GM12878 (cell line): ENCODE results near the gene RPGR. TPM values are rescaled to one million over a fixed set of nuclear protein-coding genes. Genes with fewer than 3 reads are reported as not detected.
A peak's percentile ranks its signal among the peaks of the same experiment; 100 is the strongest.

Experiments used
- BACH1 ChIP-seq: fragments of 450-650 bp; IDR thresholded peaks from 2 replicates; pipeline ENCODE4 v1.6.1; 2017; ENCODE audit warnings: mild to moderate bottlenecking, borderline replicate concordance
- CEBPZ ChIP-seq: fragments of 150-350 bp; IDR thresholded peaks from 2 replicates; pipeline ENCODE4 v1.6.1; 2016; ENCODE audit warnings: low read depth, low read length
- CTCF ChIP-seq, 3 experiments: IDR thresholded peaks in 2 of 3; conservative IDR thresholded peaks in 1 of 3; 2 replicates each; pipeline ENCODE4 v1.5.1; 2011; ENCODE audit warnings: low read depth in 3 of 3, low read length in 3 of 3, mild to moderate bottlenecking in 3 of 3, control low read depth in 2 of 3, moderate library complexity in 2 of 3, inconsistent platforms in 1 of 3, mixed read lengths in 1 of 3; ENCODE audit not compliant: control insufficient read depth in 2 of 3, insufficient read depth in 1 of 3; ENCODE audit errors: extremely low read depth in 1 of 3
- MLLT1 ChIP-seq: fragments of 450-650 bp; IDR thresholded peaks from 2 replicates; pipeline ENCODE4 v1.6.1; 2016; ENCODE audit warnings: mild to moderate bottlenecking
- NR2F1 ChIP-seq: fragments of 450-650 bp; conservative IDR thresholded peaks from 2 replicates; pipeline ENCODE4 v1.6.1; 2017; ENCODE audit warnings: mild to moderate bottlenecking
- RB1 ChIP-seq: fragments of 450-650 bp; formaldehyde crosslinking; IDR thresholded peaks from 2 replicates; pipeline ENCODE4 v1.6.1; 2017; ENCODE audit warnings: mild to moderate bottlenecking, borderline replicate concordance
- RFX5 ChIP-seq: IDR thresholded peaks from 2 replicates; pipeline ENCODE4 v1.6.1; 2011; ENCODE audit warnings: low read depth, low read length, improper control_type of control experiment
- TARDBP ChIP-seq: IDR thresholded peaks from 2 replicates; pipeline ENCODE4 v1.6.1; 2016; ENCODE audit warnings: borderline replicate concordance
- ZBTB40 ChIP-seq: fragments of 450-650 bp; IDR thresholded peaks from 2 replicates; pipeline ENCODE4 v1.6.1; 2016; ENCODE audit warnings: mild to moderate bottlenecking, moderate library complexity, borderline replicate concordance
- polyA plus RNA-seq, 11 experiments: library from polyadenylated mRNA; depleted of rRNA in 4 of 11; unstranded in 6 of 11; stranded (reverse) in 5 of 11; fragments of >200 nt; fragmentation: Nextera tagmentation in 4 of 11; fragmentation: Illumina TruSeq in 1 of 11; extraction: Ambion mirVana in 4 of 11; extraction: Trizol in 1 of 11; gene quantifications; 1 replicate in 1 of 11; 2 replicates in 10 of 11; pipeline versions ENCODE4 v1.2.1 to v1.2.3, GENCODE V29; 2011 to 2016; ENCODE audit warnings: inconsistent platforms in 2 of 11, missing spikeins in 2 of 11, low read depth in 1 of 11
- total RNA-seq, 4 experiments: library from RNA; depleted of rRNA in 3 of 4; stranded (reverse); fragments of >200 nt in 3 of 4; fragmentation: Illumina TruSeq in 1 of 4; extraction: Trizol in 1 of 4; gene quantifications; 2 replicates each; pipeline versions ENCODE4 v1.2.1 to v1.2.3, GENCODE V29; 2013 to 2021
- TF ChIP-seq, protein P1 (sequence below): IDR thresholded peaks from 2 replicates; pipeline ENCODE4 v1.6.1; 2011; ENCODE audit warnings: mild to moderate bottlenecking, low read depth, low read length, moderate library complexity; ENCODE audit not compliant: insufficient replicate concordance
- TF ChIP-seq, protein P2 (sequence below): fragments of 450-650 bp; formaldehyde crosslinking; IDR thresholded peaks from 2 replicates; pipeline ENCODE4 v1.4.0; 2020; ENCODE audit warnings: mild to moderate bottlenecking, moderate library complexity

Gene RPGR
- total and polyA plus RNA-seq, 10 of the 15 experiments (the other 5 are each of a cell fraction or from before 2014, with no cell fraction given) = 5.5 to 13.4 (median 7.6) TPM

DNA sequence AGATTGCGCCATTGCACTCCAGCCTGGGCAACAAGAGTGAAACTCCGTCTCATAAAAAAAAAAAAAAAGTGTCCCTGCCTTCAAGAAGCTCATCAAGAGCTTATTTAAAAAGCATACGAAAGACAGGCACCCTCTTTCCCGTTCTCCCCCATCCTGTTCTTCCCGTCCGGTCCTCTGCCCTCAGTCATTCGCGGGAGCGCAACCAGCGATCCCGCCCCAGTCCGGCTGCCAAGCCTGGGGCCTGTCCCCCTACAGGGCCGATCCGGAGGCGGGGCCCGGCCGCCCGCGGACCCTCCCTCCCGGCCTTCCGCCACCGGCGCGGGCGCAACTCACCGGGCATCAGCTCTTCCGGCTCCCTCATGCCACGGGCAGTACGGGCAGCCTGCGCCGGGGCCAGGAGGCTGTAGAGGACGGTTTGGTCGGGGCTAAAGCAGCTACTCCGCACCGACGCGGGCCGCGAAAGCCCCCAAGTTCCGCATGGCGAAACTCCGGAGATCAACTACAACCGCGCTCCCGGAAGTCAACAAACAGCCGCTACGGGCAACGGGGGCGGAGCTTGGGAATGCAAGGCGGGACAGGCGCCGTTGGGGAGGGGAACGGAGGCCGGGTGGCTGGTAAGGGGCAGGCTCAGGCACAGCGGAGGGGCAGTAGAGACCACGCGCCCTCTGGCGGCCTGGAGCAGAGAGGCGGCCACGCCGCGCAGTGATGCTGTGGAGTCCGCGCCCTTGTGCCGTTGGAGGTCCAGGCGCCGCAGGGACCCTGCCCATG lies at the start of gene RPGR (continued):
- TF ChIP-seq CEBPZ = no peak
- TF ChIP-seq NR2F1 = no peak
- no peak for TF ChIP-seq RB1
- no peak for TF ChIP-seq MLLT1
- 0 out of 2 replicates have a peak, but pooled peaks have one; percentile 7 for TF ChIP-seq BACH1
- TF ChIP-seq, protein P1, sequence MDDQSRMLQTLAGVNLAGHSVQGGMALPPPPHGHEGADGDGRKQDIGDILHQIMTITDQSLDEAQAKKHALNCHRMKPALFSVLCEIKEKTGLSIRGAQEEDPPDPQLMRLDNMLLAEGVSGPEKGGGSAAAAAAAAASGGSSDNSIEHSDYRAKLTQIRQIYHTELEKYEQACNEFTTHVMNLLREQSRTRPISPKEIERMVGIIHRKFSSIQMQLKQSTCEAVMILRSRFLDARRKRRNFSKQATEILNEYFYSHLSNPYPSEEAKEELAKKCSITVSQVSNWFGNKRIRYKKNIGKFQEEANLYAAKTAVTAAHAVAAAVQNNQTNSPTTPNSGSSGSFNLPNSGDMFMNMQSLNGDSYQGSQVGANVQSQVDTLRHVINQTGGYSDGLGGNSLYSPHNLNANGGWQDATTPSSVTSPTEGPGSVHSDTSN = no peak
- TF ChIP-seq CTCF (IDR thresholded peaks at IDR 0.05 in 2 of 3, conservative IDR thresholded peaks at IDR 0.05 in 1 of 3; ENCODE audit: control insufficient read depth in 2 of 3, extremely low read depth in 1 of 3, insufficient read depth in 1 of 3, low read depth in 3 of 3, low read length in 3 of 3) = peak; percentile 67 to 91 (median 80); a peak in 5 of 6 replicates
- TF ChIP-seq, protein P2, sequence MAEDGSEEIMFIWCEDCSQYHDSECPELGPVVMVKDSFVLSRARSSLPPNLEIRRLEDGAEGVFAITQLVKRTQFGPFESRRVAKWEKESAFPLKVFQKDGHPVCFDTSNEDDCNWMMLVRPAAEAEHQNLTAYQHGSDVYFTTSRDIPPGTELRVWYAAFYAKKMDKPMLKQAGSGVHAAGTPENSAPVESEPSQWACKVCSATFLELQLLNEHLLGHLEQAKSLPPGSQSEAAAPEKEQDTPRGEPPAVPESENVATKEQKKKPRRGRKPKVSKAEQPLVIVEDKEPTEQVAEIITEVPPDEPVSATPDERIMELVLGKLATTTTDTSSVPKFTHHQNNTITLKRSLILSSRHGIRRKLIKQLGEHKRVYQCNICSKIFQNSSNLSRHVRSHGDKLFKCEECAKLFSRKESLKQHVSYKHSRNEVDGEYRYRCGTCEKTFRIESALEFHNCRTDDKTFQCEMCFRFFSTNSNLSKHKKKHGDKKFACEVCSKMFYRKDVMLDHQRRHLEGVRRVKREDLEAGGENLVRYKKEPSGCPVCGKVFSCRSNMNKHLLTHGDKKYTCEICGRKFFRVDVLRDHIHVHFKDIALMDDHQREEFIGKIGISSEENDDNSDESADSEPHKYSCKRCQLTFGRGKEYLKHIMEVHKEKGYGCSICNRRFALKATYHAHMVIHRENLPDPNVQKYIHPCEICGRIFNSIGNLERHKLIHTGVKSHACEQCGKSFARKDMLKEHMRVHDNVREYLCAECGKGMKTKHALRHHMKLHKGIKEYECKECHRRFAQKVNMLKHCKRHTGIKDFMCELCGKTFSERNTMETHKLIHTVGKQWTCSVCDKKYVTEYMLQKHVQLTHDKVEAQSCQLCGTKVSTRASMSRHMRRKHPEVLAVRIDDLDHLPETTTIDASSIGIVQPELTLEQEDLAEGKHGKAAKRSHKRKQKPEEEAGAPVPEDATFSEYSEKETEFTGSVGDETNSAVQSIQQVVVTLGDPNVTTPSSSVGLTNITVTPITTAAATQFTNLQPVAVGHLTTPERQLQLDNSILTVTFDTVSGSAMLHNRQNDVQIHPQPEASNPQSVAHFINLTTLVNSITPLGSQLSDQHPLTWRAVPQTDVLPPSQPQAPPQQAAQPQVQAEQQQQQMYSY = no peak
- TF ChIP-seq TARDBP = no peak
- TF ChIP-seq RFX5 = no peak
- peak; percentile 68; the same call in 1 of the 2 replicates for TF ChIP-seq ZBTB40
